ENCODE data around the gene TSPAN13.

The TSPAN13 gene

DNA sequence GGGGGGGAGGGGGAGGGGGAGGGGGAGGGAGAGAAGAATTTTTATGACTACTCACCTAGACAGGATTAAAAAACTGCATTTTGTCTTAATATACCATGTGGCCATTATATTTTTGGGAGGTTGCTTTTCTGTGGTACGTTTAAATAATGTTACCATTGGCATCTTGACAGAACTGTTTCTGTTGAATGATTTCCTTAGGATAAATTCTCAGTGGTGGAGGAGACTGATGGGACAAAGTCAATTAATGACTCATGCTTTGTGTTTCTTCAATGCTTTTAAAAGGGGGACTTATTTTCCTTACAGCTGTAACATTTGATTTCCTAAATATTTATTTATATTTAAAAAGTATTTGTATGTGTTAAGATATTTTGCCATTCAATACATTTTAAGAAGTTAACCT, 37.5 kb downstream of the TSPAN13 start:
- no peaks in the 10 kb centered on the region for H3K36me3 ChIP-seq (ENCODE audit: insufficient read depth, low read length)
- no peaks in the 10 kb centered on the region for H3F3A ChIP-seq (ENCODE audit: insufficient read depth, low read length)
- no peak overlapping the region for H2AFZ ChIP-seq (ENCODE audit: low read length)
- no peaks in the 10 kb centered on the region for H4K20me1 ChIP-seq (ENCODE audit: insufficient read depth, low read length)
- no peak overlapping the region for H3K27ac ChIP-seq (ENCODE audit: low read depth, low read length, poor library complexity, severe bottlenecking)
- no peak overlapping the region for H3K4me2 ChIP-seq (ENCODE audit: low read length)
- TF ChIP-seq EZH2 (IDR thresholded peaks at IDR 0.05; ENCODE audit: borderline replicate concordance, low read length): no peak
- TF ChIP-seq, protein P1, sequence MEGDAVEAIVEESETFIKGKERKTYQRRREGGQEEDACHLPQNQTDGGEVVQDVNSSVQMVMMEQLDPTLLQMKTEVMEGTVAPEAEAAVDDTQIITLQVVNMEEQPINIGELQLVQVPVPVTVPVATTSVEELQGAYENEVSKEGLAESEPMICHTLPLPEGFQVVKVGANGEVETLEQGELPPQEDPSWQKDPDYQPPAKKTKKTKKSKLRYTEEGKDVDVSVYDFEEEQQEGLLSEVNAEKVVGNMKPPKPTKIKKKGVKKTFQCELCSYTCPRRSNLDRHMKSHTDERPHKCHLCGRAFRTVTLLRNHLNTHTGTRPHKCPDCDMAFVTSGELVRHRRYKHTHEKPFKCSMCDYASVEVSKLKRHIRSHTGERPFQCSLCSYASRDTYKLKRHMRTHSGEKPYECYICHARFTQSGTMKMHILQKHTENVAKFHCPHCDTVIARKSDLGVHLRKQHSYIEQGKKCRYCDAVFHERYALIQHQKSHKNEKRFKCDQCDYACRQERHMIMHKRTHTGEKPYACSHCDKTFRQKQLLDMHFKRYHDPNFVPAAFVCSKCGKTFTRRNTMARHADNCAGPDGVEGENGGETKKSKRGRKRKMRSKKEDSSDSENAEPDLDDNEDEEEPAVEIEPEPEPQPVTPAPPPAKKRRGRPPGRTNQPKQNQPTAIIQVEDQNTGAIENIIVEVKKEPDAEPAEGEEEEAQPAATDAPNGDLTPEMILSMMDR (IDR thresholded peaks at IDR 0.05; ENCODE audit: low read length): no peak
- H3K9me3 ChIP-seq (ENCODE audit: low read length): no peaks in the 10 kb centered on the region
- no peaks in the 10 kb centered on the region for H3K27me3 ChIP-seq (ENCODE audit: insufficient read depth, low read length)
- no peaks in the 10 kb centered on the region for H3K9me2 ChIP-seq (ENCODE audit: low read depth, low read length)
- H3K4me1 ChIP-seq (ENCODE audit: insufficient read depth, low read length, severe bottlenecking): no peaks in the 10 kb centered on the region
- no peak overlapping the region for H3K4me3 ChIP-seq (ENCODE audit: low read depth, low read length, poor library complexity, severe bottlenecking)
- H3K9ac ChIP-seq (ENCODE audit: low read length): no peak overlapping the region
- H3K79me2 ChIP-seq (ENCODE audit: insufficient read depth, low read length): no peaks in the 10 kb centered on the region

DNA sequence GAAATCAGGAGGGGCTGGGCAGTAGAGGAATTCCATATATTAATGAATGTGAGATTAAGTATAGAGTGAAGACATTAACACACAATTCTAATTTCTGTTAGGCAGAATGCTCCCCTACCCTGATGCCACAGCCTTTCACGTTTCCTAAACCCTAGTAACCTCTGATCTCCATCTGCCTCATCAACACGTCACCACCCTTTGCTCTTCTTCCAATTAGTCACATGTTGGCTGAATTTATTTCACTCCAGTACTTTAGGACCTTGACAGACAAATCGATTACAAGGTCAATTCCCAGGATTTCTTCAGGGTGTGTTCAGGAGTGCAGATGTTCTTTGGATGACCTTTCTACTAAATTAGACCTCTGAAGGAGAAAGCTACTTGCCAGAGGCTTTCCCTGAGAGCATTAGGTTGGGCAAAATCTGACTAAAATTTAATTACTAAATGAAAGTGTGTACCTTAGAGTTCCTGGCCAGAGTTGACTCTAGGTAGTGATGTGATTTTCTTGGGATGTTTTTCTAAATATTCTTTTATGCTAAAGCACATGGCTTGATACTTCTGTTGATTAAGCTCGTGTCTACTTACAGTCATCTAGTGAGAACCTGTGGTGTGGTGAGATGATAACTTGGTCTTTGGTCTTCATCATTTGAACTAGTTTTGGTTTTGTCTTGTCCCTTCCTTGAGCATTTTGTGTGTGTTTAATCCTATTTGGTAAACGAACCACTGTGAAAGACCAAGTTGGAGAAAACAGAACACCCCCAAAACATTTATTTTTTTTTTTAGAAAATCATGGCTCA, 38.5 kb downstream of the TSPAN13 start:
- TF ChIP-seq, protein P1 (IDR thresholded peaks at IDR 0.05; ENCODE audit: low read length): no peak
- TF ChIP-seq EZH2 (IDR thresholded peaks at IDR 0.05; ENCODE audit: borderline replicate concordance, low read length): no peak
- Histone ChIP-seq H2AFZ (ENCODE audit: low read length) (no peak overlapping the region), H3K9me2 (ENCODE audit: low read depth, low read length) (no peaks in the 10 kb centered on the region), H3K79me2 (ENCODE audit: insufficient read depth, low read length) (no peaks in the 10 kb centered on the region), H3K9ac (ENCODE audit: low read length) (no peak overlapping the region), H3F3A (ENCODE audit: insufficient read depth, low read length) (no peaks in the 10 kb centered on the region), H3K9me3 (ENCODE audit: low read length) (no peaks in the 10 kb centered on the region), H3K36me3 (ENCODE audit: insufficient read depth, low read length) (no peaks in the 10 kb centered on the region), H3K4me3 (ENCODE audit: low read depth, low read length, poor library complexity, severe bottlenecking) (no peak overlapping the region), H3K27me3 (ENCODE audit: insufficient read depth, low read length) (no peaks in the 10 kb centered on the region), H4K20me1 (ENCODE audit: insufficient read depth, low read length) (no peaks in the 10 kb centered on the region), H3K4me1 (ENCODE audit: insufficient read depth, low read length, severe bottlenecking) (no peaks in the 10 kb centered on the region), H3K27ac (ENCODE audit: low read depth, low read length, poor library complexity, severe bottlenecking) (no peak overlapping the region), H3K4me2 (ENCODE audit: low read length) (no peak overlapping the region)

DNA sequence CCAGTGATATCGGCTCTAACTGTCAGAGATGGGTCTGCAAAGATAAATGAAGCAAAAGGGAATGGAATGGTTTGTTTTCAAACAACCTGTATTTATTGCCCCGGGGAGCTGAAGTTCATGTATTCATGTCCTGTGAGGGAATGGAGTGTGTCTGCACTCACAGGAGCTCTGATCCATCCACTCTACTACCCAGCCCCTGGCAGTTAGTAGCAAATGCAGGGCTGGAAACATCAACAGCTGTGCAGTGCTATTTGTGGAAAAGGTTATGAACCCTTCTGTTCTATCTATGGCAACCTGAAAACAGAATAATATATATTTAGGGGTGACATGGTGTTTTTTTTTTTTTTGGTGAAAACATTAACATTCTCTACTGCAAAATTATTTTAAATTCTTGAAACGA, 41.4 kb downstream of the TSPAN13 start:
- H2AFZ ChIP-seq (ENCODE audit: low read length): no peak overlapping the region
- no peaks in the 10 kb centered on the region for H3K9me2 ChIP-seq (ENCODE audit: low read depth, low read length)
- H3F3A ChIP-seq (ENCODE audit: insufficient read depth, low read length): no peaks in the 10 kb centered on the region
- no peaks in the 10 kb centered on the region for H3K9me3 ChIP-seq (ENCODE audit: low read length)
- peaks cover 4% of the 10 kb centered on the region for H3K4me1 ChIP-seq (ENCODE audit: insufficient read depth, low read length, severe bottlenecking)
- no peak overlapping the region for H3K27ac ChIP-seq (ENCODE audit: low read depth, low read length, poor library complexity, severe bottlenecking)
- no peaks in the 10 kb centered on the region for H3K36me3 ChIP-seq (ENCODE audit: insufficient read depth, low read length)
- no peaks in the 10 kb centered on the region for H3K79me2 ChIP-seq (ENCODE audit: insufficient read depth, low read length)
- H3K27me3 ChIP-seq (ENCODE audit: insufficient read depth, low read length): no peaks in the 10 kb centered on the region
- no peak overlapping the region for H3K4me3 ChIP-seq (ENCODE audit: low read depth, low read length, poor library complexity, severe bottlenecking)
- H3K9ac ChIP-seq (ENCODE audit: low read length): no peak overlapping the region
- no peaks in the 10 kb centered on the region for H4K20me1 ChIP-seq (ENCODE audit: insufficient read depth, low read length)
- no peak overlapping the region for H3K4me2 ChIP-seq (ENCODE audit: low read length)
- TF ChIP-seq, protein P1 (IDR thresholded peaks at IDR 0.05; ENCODE audit: low read length): no peak
- TF ChIP-seq EZH2 (IDR thresholded peaks at IDR 0.05; ENCODE audit: borderline replicate concordance, low read length): no peak

Measured in OCI-LY1 (cell line).